Panc1 (cell line): Measurements from ENCODE around the gene APBB2. TPM values are rescaled to one million over a fixed set of nuclear protein-coding genes. Genes with fewer than 3 reads are reported as not detected.

ENCODE experiments used
- ATAC-seq: fragments of 200-7000 bp; cut with Tn5 transposase; 2 replicates; pipeline ENCODE4 v1.9.1; 2020; ENCODE audit warnings: mild to moderate bottlenecking, moderate library complexity
- BruUV-seq: library from RNA; stranded (reverse); fragments of 400-500 nt; replicated peaks from 2 replicates; lab custom pipeline; 2021; lab: Mats Ljungman, UMichigan
- CTCF ChIA-PET: fragments of 300-600 bp; sonication (Branson Sonifier 250); formaldehyde crosslinking; loops from one replicate; lab custom pipeline; 2022; ENCODE audit warnings: antibody characterized with exemption; lab: Charles Lee
- POLR2A ChIA-PET: fragments of 300-600 bp; sonication (Branson Sonifier 250); formaldehyde crosslinking; loops from one replicate; lab custom pipeline; 2022; ENCODE audit warnings: antibody characterized with exemption; lab: Charles Lee
- DNase-seq: peaks from one replicate; pipeline ENCODE4 v3.0.0-alpha.2; 2010; ENCODE audit warnings: low read depth, low spot score
- H3K27ac ChIP-seq: 2 replicates; pipeline ENCODE4 v1.5.1; 2011; ENCODE audit warnings: mild to moderate bottlenecking, low read length, inconsistent platforms
- H3K27me3 ChIP-seq: fragments of 200-500 bp; sonication (Bioruptor generic); 2 replicates; pipeline ENCODE4 v1.6.0; 2014; ENCODE audit warnings: low read length, inconsistent platforms; ENCODE audit not compliant: control insufficient read depth, insufficient read depth
- H3K36me3 ChIP-seq: fragments of 200-500 bp; sonication (Bioruptor generic); 2 replicates; pipeline ENCODE4 v1.5.1; 2014; ENCODE audit warnings: inconsistent platforms, mild to moderate bottlenecking, low read length, moderate library complexity; ENCODE audit not compliant: control insufficient read depth, insufficient read depth
- H3K4me1 ChIP-seq: 2 replicates; pipeline ENCODE4 v1.5.1; 2011; ENCODE audit warnings: inconsistent platforms, mild to moderate bottlenecking, low read length, moderate library complexity; ENCODE audit not compliant: control insufficient read depth, insufficient read depth
- H3K4me3 ChIP-seq, 2 experiments: 2 replicates each; pipeline ENCODE4 v1.5.1; 2011 to 2012; ENCODE audit warnings: low read depth in 2 of 2, low read length in 2 of 2, mild to moderate bottlenecking in 2 of 2, inconsistent platforms in 1 of 2, moderate library complexity in 1 of 2
- H3K9me3 ChIP-seq: fragments of 200-500 bp; sonication (Bioruptor generic); 2 replicates; pipeline ENCODE4 v1.5.1; 2014; ENCODE audit warnings: low read depth, mild to moderate bottlenecking, inconsistent platforms, low read length, moderate library complexity; ENCODE audit not compliant: control insufficient read depth, insufficient read depth
- POLR2AphosphoS5 ChIP-seq: IDR thresholded peaks from 2 replicates; pipeline ENCODE4 v1.6.1; 2012; ENCODE audit warnings: mild to moderate bottlenecking, low read depth, low read length, moderate library complexity
- SIN3A ChIP-seq: IDR thresholded peaks from 2 replicates; pipeline ENCODE4 v1.6.1; 2012; ENCODE audit warnings: low read depth, mild to moderate bottlenecking, low read length, moderate library complexity, borderline replicate concordance; ENCODE audit not compliant: insufficient read depth
- TCF7L2 ChIP-seq: IDR thresholded peaks from 2 replicates; pipeline ENCODE4 v1.6.1; 2011; ENCODE audit warnings: mild to moderate bottlenecking, low read depth, low read length, inconsistent platforms
- in situ Hi-C: cut with HindIII; loops from 2 replicates; pipeline ENCODE4 v1.10.0; 2016; ENCODE audit warnings: low sequenced_read_pairs, low pct_unique_long_range_greater_than_20kb
- intact Hi-C: fragments of 100-400 bp; cut with micrococcal nuclease; formaldehyde crosslinking; loops from one replicate; pipeline ENCODE4 v1.10.0; 2022; ENCODE audit not compliant: unreplicated experiment
- total RNA-seq: library from RNA; stranded (reverse); gene quantifications from one replicate; pipeline ENCODE4 v1.2.1, GENCODE V29; 2021; ENCODE audit not compliant: unreplicated experiment
- TF ChIP-seq, protein P1 (sequence below), 2 experiments: IDR thresholded peaks; 2 replicates each; pipeline ENCODE4 v1.6.1; 2011 to 2012; ENCODE audit warnings: low read depth in 2 of 2, control low read depth in 1 of 2, low read length in 1 of 2, mild to moderate bottlenecking in 1 of 2, moderate library complexity in 1 of 2; ENCODE audit not compliant: insufficient read depth in 1 of 2
- TF ChIP-seq, protein P2 (sequence below): fragments of 450-650 bp; IDR thresholded peaks from 2 replicates; pipeline ENCODE4 v1.5.1; 2017; ENCODE audit warnings: mild to moderate bottlenecking

Gene APBB2
- total RNA-seq, 1 experiment from 2014 or later: 27.1 TPM

DNA sequence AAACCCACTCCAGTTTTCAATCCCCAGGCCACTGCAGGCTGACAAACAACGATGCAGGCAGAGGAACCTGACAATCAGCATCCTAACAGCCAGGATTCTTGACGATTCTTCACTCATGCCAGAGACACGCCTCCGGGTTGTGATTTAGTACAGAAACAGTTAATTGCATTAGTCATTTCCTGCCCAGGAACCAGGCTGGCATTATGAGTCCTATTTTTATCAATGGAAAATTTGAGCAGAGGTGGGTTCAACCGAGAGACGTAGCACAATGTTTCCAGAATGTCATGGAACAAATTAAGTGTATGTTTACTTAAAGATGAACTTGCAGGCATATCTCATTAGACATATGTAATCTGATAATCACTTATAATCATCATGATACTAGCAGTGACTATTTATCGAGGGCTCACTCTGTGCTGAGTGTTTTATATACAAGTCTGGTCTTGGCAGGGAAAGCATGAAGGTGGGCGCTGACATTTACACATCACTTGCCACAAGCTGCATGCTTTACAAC is 304.9 kb downstream of the APBB2 start:
- Histone ChIP-seq H3K36me3 (no peaks in the 10 kb centered on the region), H3K27me3 (no peaks in the 10 kb centered on the region), H3K9me3 (no peaks in the 10 kb centered on the region), H3K27ac (peak overlapping the region; percentile 54), H3K4me1 (peaks cover 17% of the 10 kb centered on the region), H3K4me3 (no peak overlapping the region)
- DNase-seq (peak; percentile 72), ATAC-seq (peak; percentile 81)
- no TSS peak for BruUV-seq
- in situ Hi-C loops (no loop called here), intact Hi-C loops (no loop called here)
- ChIA-PET CTCF (no interaction called here), POLR2A (no interaction called here)
- TF ChIP-seq TCF7L2: no peak
- TF ChIP-seq POLR2AphosphoS5: no peak
- TF ChIP-seq SIN3A: no peak
- TF ChIP-seq, protein P1, sequence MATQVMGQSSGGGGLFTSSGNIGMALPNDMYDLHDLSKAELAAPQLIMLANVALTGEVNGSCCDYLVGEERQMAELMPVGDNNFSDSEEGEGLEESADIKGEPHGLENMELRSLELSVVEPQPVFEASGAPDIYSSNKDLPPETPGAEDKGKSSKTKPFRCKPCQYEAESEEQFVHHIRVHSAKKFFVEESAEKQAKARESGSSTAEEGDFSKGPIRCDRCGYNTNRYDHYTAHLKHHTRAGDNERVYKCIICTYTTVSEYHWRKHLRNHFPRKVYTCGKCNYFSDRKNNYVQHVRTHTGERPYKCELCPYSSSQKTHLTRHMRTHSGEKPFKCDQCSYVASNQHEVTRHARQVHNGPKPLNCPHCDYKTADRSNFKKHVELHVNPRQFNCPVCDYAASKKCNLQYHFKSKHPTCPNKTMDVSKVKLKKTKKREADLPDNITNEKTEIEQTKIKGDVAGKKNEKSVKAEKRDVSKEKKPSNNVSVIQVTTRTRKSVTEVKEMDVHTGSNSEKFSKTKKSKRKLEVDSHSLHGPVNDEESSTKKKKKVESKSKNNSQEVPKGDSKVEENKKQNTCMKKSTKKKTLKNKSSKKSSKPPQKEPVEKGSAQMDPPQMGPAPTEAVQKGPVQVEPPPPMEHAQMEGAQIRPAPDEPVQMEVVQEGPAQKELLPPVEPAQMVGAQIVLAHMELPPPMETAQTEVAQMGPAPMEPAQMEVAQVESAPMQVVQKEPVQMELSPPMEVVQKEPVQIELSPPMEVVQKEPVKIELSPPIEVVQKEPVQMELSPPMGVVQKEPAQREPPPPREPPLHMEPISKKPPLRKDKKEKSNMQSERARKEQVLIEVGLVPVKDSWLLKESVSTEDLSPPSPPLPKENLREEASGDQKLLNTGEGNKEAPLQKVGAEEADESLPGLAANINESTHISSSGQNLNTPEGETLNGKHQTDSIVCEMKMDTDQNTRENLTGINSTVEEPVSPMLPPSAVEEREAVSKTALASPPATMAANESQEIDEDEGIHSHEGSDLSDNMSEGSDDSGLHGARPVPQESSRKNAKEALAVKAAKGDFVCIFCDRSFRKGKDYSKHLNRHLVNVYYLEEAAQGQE (IDR thresholded peaks at IDR 0.05; ENCODE audit: insufficient read depth in 1 of 2, low read depth in 2 of 2, low read length in 1 of 2): no peak

DNA sequence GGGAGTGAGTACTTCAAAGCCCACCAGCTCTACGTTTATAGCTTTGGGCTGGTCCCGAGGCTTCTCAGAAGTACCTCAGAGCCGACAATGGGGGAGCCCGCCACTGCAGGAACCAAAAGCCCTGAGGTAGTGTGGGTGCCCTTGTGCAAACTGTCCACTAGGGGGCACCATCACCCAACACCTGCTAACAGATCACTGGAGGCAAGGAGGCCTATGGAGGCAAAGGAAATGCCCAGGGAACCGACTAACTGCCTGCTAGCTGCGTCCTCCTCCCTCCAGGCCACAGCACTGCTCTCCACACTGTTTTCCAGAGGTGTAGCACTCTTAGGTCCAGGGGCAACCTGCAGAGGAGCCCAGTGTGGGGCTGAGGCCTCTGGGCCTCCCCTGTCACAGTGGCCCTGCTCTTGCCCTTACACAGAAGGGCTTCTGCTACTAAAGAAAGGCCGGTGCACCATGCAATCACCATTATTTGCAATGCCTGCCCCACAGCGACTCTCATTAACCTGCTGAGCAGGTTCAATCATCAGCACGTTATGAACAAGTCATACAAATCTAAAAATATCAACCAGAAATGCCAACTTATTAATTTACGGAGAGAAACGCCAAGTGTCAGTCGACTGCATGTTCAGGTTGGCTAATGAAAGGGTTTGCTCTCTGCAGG is 305.5 kb downstream of the APBB2 start:
- intact Hi-C loops: no loop called here
- Histone ChIP-seq H3K9me3 (no peaks in the 10 kb centered on the region), H3K27me3 (no peaks in the 10 kb centered on the region), H3K36me3 (no peaks in the 10 kb centered on the region), H3K4me1 (peaks cover 17% of the 10 kb centered on the region), H3K27ac (peak overlapping the region; percentile 39; the same call in 1 of the 2 replicates), H3K4me3 (no peak overlapping the region)
- ATAC-seq (peak; percentile 95), DNase-seq (peak; percentile 66)
- CTCF ChIA-PET: interaction anchor here (1.0 kb wide), 1 partner anchor 16 kb away, joined by 3 read pairs; no protein-coding TSS in a partner anchor
- no TSS peak for BruUV-seq
- TF ChIP-seq, protein P1 (IDR thresholded peaks at IDR 0.05; ENCODE audit: insufficient read depth in 1 of 2, low read depth in 2 of 2, low read length in 1 of 2): no peak
- TF ChIP-seq POLR2AphosphoS5 (no peak), TCF7L2 (no peak), SIN3A (no peak)
- TF ChIP-seq, protein P2, sequence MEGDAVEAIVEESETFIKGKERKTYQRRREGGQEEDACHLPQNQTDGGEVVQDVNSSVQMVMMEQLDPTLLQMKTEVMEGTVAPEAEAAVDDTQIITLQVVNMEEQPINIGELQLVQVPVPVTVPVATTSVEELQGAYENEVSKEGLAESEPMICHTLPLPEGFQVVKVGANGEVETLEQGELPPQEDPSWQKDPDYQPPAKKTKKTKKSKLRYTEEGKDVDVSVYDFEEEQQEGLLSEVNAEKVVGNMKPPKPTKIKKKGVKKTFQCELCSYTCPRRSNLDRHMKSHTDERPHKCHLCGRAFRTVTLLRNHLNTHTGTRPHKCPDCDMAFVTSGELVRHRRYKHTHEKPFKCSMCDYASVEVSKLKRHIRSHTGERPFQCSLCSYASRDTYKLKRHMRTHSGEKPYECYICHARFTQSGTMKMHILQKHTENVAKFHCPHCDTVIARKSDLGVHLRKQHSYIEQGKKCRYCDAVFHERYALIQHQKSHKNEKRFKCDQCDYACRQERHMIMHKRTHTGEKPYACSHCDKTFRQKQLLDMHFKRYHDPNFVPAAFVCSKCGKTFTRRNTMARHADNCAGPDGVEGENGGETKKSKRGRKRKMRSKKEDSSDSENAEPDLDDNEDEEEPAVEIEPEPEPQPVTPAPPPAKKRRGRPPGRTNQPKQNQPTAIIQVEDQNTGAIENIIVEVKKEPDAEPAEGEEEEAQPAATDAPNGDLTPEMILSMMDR: peak; percentile 88
- in situ Hi-C loops: no loop called here
- POLR2A ChIA-PET: no interaction called here
